Measurements from ENCODE around the gene DALRD3. TPM values are rescaled to one million over a fixed set of nuclear protein-coding genes. Genes with fewer than 3 reads are reported as not detected.

Gene DALRD3
- polyA plus RNA-seq, 1 of the 3 experiments (the other 2 are of a cell fraction) = 82.7 TPM

DNA sequence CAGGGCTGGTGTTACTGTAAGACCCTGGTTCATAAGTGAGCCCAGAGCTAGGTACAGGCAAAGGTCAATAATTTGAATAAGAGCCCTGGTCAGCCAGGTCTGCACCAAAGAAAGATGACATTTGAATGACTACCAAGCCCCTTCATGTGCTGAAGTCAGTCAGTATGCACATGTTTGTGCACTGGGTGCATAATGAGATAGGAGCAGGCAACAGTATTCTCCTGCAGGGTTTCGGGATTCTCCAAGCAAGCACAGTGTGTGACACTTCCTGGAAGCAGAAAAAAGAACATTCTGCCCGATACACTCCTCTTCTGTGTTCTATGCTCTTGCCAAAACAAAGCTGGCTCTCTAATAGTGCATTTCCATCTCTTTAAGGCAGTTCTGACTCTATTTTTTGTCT lies 16.3 kb upstream of the DALRD3 start:
- Histone ChIP-seq H3K4me2 (no peak overlapping the region), H2AFZ (ENCODE audit: low read depth) (no peak overlapping the region), H3F3A (replicated peaks; ENCODE audit: insufficient read depth) (peaks cover 32% of the 10 kb centered on the region), H3K4me1 (ENCODE audit: control insufficient read depth in 1 of 2, insufficient read depth in 2 of 2, low read depth in 1 of 2, low read length in 1 of 2) (no peaks in the 10 kb centered on the region; a peak in 1 of 4 replicates), H3K9me3 (no peaks in the 10 kb centered on the region), H3K36me3 (replicated peaks in 1 of 2; ENCODE audit: control insufficient read depth in 1 of 2, insufficient read depth in 2 of 2, low read length in 1 of 2) (peaks cover 41 to 65% of the 10 kb centered on the region in 2 experiments), H3K79me2 (ENCODE audit: insufficient read depth) (peaks cover 13% of the 10 kb centered on the region), H3K27me3 (ENCODE audit: insufficient read depth) (no peaks in the 10 kb centered on the region), H3K27ac (ENCODE audit: low read depth in 2 of 2, low read length in 1 of 2) (no peak overlapping the region), H4K20me1 (ENCODE audit: insufficient read depth) (no peaks in the 10 kb centered on the region), H3K9ac (no peak overlapping the region), H3K9me2 (no peaks in the 10 kb centered on the region), H3K4me3 (ENCODE audit: low read depth in 2 of 2, low read length in 1 of 2) (no peak overlapping the region)
- DNase-seq = no peak
- POLR2A ChIA-PET = no interaction called here
- CTCF ChIA-PET = interaction anchor here (0.7 kb wide), 1 partner anchor 45 kb away, joined by 3 read pairs; the partner anchor contains the start of gene P4HTM
- 100% methylated on average over 2 of the region's 2 CpGs for WGBS (ENCODE audit: low lambda C conversion rate)
- TF ChIP-seq POLR2AphosphoS5 (IDR thresholded peaks at IDR 0.05; ENCODE audit: low read depth, low read length) (no peak), FOSL2 (IDR thresholded peaks at IDR 0.05; ENCODE audit: borderline replicate concordance, low read depth) (no peak), MXI1 (IDR thresholded peaks at IDR 0.05; ENCODE audit: low read depth, low read length) (no peak), RFX5 (IDR thresholded peaks at IDR 0.05; ENCODE audit: low read length) (no peak), NRF1 (IDR thresholded peaks at IDR 0.05; ENCODE audit: low read depth, low read length) (no peak), SIN3A (IDR thresholded peaks at IDR 0.05; ENCODE audit: borderline replicate concordance, low read depth, low read length) (no peak), TEAD4 (IDR thresholded peaks at IDR 0.05; ENCODE audit: borderline replicate concordance, insufficient read depth) (no peak), RAD21 (IDR thresholded peaks at IDR 0.05; ENCODE audit: low read length) (no peak), YY1 (IDR thresholded peaks at IDR 0.05; ENCODE audit: low read depth) (no peak)
- TF ChIP-seq, protein P1, sequence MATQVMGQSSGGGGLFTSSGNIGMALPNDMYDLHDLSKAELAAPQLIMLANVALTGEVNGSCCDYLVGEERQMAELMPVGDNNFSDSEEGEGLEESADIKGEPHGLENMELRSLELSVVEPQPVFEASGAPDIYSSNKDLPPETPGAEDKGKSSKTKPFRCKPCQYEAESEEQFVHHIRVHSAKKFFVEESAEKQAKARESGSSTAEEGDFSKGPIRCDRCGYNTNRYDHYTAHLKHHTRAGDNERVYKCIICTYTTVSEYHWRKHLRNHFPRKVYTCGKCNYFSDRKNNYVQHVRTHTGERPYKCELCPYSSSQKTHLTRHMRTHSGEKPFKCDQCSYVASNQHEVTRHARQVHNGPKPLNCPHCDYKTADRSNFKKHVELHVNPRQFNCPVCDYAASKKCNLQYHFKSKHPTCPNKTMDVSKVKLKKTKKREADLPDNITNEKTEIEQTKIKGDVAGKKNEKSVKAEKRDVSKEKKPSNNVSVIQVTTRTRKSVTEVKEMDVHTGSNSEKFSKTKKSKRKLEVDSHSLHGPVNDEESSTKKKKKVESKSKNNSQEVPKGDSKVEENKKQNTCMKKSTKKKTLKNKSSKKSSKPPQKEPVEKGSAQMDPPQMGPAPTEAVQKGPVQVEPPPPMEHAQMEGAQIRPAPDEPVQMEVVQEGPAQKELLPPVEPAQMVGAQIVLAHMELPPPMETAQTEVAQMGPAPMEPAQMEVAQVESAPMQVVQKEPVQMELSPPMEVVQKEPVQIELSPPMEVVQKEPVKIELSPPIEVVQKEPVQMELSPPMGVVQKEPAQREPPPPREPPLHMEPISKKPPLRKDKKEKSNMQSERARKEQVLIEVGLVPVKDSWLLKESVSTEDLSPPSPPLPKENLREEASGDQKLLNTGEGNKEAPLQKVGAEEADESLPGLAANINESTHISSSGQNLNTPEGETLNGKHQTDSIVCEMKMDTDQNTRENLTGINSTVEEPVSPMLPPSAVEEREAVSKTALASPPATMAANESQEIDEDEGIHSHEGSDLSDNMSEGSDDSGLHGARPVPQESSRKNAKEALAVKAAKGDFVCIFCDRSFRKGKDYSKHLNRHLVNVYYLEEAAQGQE (IDR thresholded peaks at IDR 0.05; ENCODE audit: low read depth, low read length) = no peak
- TF ChIP-seq, protein P2, sequence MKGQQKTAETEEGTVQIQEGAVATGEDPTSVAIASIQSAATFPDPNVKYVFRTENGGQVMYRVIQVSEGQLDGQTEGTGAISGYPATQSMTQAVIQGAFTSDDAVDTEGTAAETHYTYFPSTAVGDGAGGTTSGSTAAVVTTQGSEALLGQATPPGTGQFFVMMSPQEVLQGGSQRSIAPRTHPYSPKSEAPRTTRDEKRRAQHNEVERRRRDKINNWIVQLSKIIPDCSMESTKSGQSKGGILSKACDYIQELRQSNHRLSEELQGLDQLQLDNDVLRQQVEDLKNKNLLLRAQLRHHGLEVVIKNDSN (IDR thresholded peaks at IDR 0.05; ENCODE audit: borderline replicate concordance, low read depth) = no peak

DNA sequence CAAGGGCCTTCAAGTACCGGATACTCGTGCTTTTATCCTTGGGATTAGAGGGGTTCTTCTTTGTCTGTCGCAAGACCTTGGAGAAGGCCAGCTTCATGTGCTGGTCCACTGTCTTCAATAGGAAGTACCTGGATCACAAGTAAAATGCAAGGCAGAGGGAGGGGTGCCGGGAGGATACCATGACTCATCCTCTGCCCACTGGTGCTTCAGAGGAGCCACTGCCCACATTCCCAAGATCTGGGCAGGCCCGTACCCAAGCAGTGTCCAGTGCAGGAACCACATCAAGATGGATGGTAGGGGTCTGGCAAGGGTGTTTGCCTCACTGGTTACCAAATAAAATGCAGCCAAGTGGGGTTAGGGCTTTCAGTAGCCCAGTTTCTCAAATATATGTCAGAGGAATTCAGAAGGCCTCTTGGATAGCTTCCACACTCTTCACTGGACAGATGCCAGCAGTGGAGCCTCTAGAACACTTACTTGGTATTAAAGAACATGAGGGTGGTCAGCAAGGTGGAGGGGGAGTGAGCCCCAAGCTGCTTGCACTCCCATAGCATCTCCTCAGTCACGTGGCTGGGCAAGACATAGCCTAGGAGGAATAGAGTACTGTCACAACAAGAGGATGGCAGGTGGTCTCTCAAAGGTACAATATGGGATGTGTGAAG lies 14.4 kb upstream of the DALRD3 start:
- Histone ChIP-seq H3K27ac (ENCODE audit: low read depth in 2 of 2, low read length in 1 of 2) (no peak overlapping the region; a peak in 1 of 4 replicates), H3K4me2 (no peak overlapping the region), H3K4me3 (ENCODE audit: low read depth in 2 of 2, low read length in 1 of 2) (no peak overlapping the region), H3K9me2 (no peaks in the 10 kb centered on the region), H3K4me1 (ENCODE audit: control insufficient read depth in 1 of 2, insufficient read depth in 2 of 2, low read depth in 1 of 2, low read length in 1 of 2) (peaks cover 2 to 17% of the 10 kb centered on the region in 2 experiments; a peak in 2 of 4 replicates), H3K36me3 (replicated peaks in 1 of 2; ENCODE audit: control insufficient read depth in 1 of 2, insufficient read depth in 2 of 2, low read length in 1 of 2) (peaks cover 45 to 67% of the 10 kb centered on the region in 2 experiments), H3F3A (replicated peaks; ENCODE audit: insufficient read depth) (peaks cover 39% of the 10 kb centered on the region), H3K9ac (no peak overlapping the region), H3K27me3 (ENCODE audit: insufficient read depth) (no peaks in the 10 kb centered on the region), H3K9me3 (no peaks in the 10 kb centered on the region), H4K20me1 (ENCODE audit: insufficient read depth) (no peaks in the 10 kb centered on the region), H3K79me2 (ENCODE audit: insufficient read depth) (peaks cover 27% of the 10 kb centered on the region), H2AFZ (ENCODE audit: low read depth) (no peak overlapping the region)
- POLR2A ChIA-PET = no interaction called here
- 78% methylated on average over 5 of the region's 6 CpGs for WGBS (ENCODE audit: low lambda C conversion rate)
- CTCF ChIA-PET = interaction anchor here (1.0 to 1.3 kb wide), 2 partner anchors 10 to 11 kb away, joined by 3 to 4 read pairs; partner anchors contain the start of gene NDUFAF3
- DNase-seq = no peak
- TF ChIP-seq ELF1 (IDR thresholded peaks at IDR 0.05) (no peak), MXI1 (IDR thresholded peaks at IDR 0.05; ENCODE audit: low read depth, low read length) (no peak), EP300 (IDR thresholded peaks at IDR 0.05; ENCODE audit: borderline replicate concordance in 1 of 2, low read depth in 1 of 2, low read length in 1 of 2) (no peak), TAF1 (IDR thresholded peaks at IDR 0.05; ENCODE audit: borderline replicate concordance, low read depth, low read length) (no peak)
- TF ChIP-seq, protein P3, sequence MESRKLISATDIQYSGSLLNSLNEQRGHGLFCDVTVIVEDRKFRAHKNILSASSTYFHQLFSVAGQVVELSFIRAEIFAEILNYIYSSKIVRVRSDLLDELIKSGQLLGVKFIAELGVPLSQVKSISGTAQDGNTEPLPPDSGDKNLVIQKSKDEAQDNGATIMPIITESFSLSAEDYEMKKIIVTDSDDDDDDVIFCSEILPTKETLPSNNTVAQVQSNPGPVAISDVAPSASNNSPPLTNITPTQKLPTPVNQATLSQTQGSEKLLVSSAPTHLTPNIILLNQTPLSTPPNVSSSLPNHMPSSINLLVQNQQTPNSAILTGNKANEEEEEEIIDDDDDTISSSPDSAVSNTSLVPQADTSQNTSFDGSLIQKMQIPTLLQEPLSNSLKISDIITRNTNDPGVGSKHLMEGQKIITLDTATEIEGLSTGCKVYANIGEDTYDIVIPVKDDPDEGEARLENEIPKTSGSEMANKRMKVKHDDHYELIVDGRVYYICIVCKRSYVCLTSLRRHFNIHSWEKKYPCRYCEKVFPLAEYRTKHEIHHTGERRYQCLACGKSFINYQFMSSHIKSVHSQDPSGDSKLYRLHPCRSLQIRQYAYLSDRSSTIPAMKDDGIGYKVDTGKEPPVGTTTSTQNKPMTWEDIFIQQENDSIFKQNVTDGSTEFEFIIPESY (IDR thresholded peaks at IDR 0.05; ENCODE audit: borderline replicate concordance, low read depth) = no peak
- TF ChIP-seq, protein P1 (IDR thresholded peaks at IDR 0.05; ENCODE audit: low read depth, low read length) = no peak
- TF ChIP-seq, protein P4, sequence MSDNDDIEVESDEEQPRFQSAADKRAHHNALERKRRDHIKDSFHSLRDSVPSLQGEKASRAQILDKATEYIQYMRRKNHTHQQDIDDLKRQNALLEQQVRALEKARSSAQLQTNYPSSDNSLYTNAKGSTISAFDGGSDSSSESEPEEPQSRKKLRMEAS (IDR thresholded peaks at IDR 0.05; ENCODE audit: low read depth) = no peak

Data from SK-N-SH (cell line).